AG04450 (cell line): ENCODE measurements around the gene FMO5. TPM values are rescaled to one million over a fixed set of nuclear protein-coding genes. Genes with fewer than 3 reads are reported as not detected.

Source experiments
- CTCF ChIA-PET: fragments of 300-600, 350-600 bp; formaldehyde crosslinking; extraction: SDS; loops from one replicate; lab custom pipeline; 2022; ENCODE audit warnings: antibody characterized with exemption, inconsistent platforms; lab: Charles Lee
- POLR2A ChIA-PET: fragments of 350-600 bp; formaldehyde crosslinking; extraction: SDS; loops from one replicate; lab custom pipeline; 2021; ENCODE audit warnings: antibody characterized with exemption, inconsistent platforms; lab: Yijun Ruan, JAX
- DNase-seq: peaks from one replicate; pipeline ENCODE4 v3.0.0-alpha.2; 2011; ENCODE audit warnings: low read depth, low spot score
- H3K27ac ChIP-seq: one replicate; pipeline ENCODE4 v1.5.1; 2012; ENCODE audit warnings: low read depth, low read length, control low read depth
- H3K27me3 ChIP-seq: one replicate; pipeline ENCODE4 v1.6.0; 2012; ENCODE audit warnings: low read length; ENCODE audit not compliant: control insufficient read depth, insufficient read depth
- H3K4me3 ChIP-seq: 2 replicates; pipeline ENCODE4 v1.5.1; 2011; ENCODE audit warnings: mild to moderate bottlenecking, low read depth, low read length, control low read depth
- H3K9me3 ChIP-seq: 2 replicates; pipeline ENCODE4 v1.5.1; 2012; ENCODE audit warnings: low read length; ENCODE audit not compliant: control insufficient read depth, insufficient read depth
- polyA plus RNA-seq: library from polyadenylated mRNA; depleted of rRNA; stranded (reverse); fragments of >200 nt; gene quantifications from 2 replicates; pipeline ENCODE4 v1.2.3, GENCODE V29; 2011
- TF ChIP-seq, protein P1 (sequence below): IDR thresholded peaks from 2 replicates; pipeline ENCODE4 v1.5.1; 2011; ENCODE audit warnings: low read depth, low read length, control low read depth, inconsistent platforms

The FMO5 gene
- polyA plus RNA-seq, 1 experiment, result 0.98 TPM

DNA sequence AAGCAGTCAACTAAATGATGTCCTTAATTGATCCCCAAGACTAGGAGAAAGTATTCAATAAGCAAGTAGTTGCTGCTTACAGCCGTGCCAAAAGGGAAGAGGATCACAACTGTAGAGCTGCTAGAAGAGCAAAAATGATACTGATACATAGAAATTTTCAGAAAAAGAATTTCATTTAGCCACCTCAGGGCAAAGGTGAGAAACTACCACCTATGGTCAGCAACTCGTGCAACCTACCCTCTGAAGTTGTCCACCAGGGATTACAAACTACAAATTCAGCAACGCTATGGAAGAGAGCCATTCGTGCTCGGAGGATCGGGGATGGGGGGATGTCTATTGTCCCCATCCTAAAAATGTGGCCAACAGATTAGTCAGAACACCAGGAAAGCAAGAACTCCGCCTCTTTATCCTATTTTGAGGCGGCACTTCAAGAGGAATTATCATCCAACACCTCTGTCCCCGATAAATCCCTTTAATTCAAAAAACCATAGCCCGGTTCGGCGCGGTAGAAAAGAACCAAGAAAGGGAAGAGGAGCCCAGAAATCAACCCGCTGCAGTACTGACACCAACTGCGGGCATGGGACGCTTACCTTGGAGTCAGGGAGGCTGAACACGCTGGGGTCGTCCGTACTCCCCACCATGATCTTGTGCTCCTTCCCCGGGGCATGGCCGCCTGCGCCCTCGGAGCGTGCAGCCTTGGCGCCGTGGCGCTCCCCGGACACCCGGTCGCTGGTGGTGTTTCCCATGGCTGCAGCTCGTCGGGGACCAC lies 53.6 kb downstream of the FMO5 start:
- Histone ChIP-seq H3K27me3 (no peaks in the 10 kb centered on the region), H3K4me3 (peak overlapping the region; percentile 93), H3K9me3 (no peaks in the 10 kb centered on the region; the same call in 1 of the 2 replicates), H3K27ac (peak overlapping the region; percentile 41)
- ChIA-PET CTCF (interaction anchor here (0.6 to 3.3 kb wide), 8 partner anchors 10 to 260 kb away, joined by 3 to 33 read pairs (median 4); partner anchors contain the start of gene CHD1L), POLR2A (interaction anchor here (1.4 kb wide), 1 partner anchor 72 kb away, joined by 3 read pairs; no protein-coding TSS in a partner anchor)
- DNase-seq, result no peak
- TF ChIP-seq, protein P1, sequence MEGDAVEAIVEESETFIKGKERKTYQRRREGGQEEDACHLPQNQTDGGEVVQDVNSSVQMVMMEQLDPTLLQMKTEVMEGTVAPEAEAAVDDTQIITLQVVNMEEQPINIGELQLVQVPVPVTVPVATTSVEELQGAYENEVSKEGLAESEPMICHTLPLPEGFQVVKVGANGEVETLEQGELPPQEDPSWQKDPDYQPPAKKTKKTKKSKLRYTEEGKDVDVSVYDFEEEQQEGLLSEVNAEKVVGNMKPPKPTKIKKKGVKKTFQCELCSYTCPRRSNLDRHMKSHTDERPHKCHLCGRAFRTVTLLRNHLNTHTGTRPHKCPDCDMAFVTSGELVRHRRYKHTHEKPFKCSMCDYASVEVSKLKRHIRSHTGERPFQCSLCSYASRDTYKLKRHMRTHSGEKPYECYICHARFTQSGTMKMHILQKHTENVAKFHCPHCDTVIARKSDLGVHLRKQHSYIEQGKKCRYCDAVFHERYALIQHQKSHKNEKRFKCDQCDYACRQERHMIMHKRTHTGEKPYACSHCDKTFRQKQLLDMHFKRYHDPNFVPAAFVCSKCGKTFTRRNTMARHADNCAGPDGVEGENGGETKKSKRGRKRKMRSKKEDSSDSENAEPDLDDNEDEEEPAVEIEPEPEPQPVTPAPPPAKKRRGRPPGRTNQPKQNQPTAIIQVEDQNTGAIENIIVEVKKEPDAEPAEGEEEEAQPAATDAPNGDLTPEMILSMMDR, result no peak

DNA sequence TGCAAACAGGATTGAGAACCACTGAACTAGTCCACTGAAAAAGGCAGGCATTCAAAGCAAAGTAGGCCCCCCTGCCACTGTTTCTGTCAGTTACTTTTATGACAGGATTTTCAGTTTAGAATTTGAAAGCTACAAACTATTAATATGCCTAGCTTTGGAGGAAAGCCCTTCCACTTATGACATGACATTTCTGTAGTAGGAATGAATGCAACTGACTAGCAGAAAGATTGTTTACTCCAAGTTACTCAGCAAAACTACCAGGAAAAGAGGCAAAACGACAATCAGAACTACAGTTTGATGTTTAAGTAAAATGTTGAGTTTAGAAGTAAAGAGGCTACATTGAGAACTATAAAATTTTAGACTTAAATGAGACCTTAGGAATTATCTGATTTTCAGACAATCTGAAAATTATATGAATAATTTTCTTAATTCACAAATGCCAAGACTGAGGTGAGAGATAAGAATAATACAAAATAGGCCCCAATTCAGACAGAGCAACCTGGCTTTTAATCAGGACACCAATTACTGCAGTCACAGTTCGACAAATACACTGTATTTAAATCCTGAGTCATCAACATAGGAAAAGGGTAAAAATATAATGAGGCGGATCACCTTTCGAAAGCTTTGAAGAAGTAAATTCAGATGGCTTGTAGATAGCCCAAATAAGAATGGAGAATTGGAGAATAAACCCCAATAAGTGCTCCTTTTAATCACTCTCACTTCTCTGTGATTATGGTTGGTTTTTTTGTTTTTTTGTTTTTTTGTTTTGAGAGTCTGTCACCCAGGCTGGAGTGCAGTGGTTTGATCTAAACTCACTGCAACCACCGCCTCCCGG lies 55.1 kb downstream of the FMO5 start:
- no peak overlapping the region for H3K27ac ChIP-seq
- no peak for DNase-seq
- CTCF ChIA-PET, result interaction anchor here (0.9 to 4.2 kb wide), 6 partner anchors 30 to 104 kb away, joined by 3 to 36 read pairs (median 4); partner anchors contain the start of gene CHD1L
- peak overlapping the region; percentile 41 for H3K4me3 ChIP-seq
- TF ChIP-seq, protein P1, result no peak
- no peaks in the 10 kb centered on the region for H3K27me3 ChIP-seq
- POLR2A ChIA-PET, result no interaction called here
- no peaks in the 10 kb centered on the region; the same call in 1 of the 2 replicates for H3K9me3 ChIP-seq

DNA sequence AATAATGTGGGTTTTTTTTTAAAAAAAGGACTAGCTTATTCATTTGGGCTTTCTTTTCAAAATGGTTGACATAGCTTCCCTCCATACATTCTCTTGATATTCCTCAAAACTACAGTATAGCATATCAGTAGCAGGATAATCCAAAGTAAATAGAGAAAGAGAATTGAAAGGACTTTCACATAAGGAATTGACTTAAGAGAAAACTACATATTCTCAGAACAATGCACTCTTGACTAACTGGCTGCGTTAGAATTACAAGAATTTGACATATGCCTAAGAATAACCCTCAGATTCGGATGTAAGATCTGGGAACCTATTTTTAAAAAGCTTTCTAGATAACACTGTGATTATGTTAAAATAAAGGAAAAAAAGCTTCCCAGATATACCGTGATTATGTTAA lies 56.0 kb downstream of the FMO5 start:
- Histone ChIP-seq H3K4me3 (no peak overlapping the region), H3K9me3 (no peaks in the 10 kb centered on the region; the same call in 1 of the 2 replicates), H3K27me3 (no peaks in the 10 kb centered on the region), H3K27ac (no peak overlapping the region)
- ChIA-PET POLR2A (no interaction called here), CTCF (interaction anchor here (0.6 to 4.2 kb wide), 4 partner anchors 56 to 140 kb away, joined by 3 to 36 read pairs (median 4); partner anchors contain the start of genes CHD1L and FMO5)
- TF ChIP-seq, protein P1, result no peak
- no peak for DNase-seq

DNA sequence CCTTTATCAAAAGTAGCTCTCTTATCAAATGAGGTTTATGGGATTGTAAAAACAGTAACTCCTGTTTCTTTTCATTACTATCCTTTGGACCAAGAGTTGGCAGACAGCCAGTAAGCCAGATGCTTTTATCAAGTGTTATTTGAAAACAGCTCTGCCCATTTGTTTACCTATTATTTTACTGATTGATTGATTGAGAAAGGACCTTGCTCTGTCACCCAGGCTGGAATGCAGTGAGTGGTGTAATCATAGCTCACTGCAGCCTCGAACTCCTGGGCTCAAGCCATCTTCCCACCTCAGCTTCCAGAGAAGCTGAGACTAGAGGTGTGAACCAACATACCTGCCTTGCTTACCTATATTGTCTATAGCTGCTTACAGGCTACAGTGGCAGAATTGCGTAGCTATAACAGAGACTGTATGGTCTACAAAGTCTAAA lies 56.5 kb downstream of the FMO5 start:
- ChIA-PET POLR2A (interaction anchor here (0.7 to 2.3 kb wide), 2 partner anchors 55 to 84 kb away, joined by 3 to 10 read pairs; no protein-coding TSS in a partner anchor), CTCF (interaction anchor here (0.6 to 4.2 kb wide), 4 partner anchors 57 to 140 kb away, joined by 3 to 36 read pairs (median 4); partner anchors contain the start of genes CHD1L and FMO5)
- no peak overlapping the region for H3K4me3 ChIP-seq
- H3K9me3 ChIP-seq, result no peaks in the 10 kb centered on the region; the same call in 1 of the 2 replicates
- DNase-seq, result no peak
- H3K27me3 ChIP-seq, result no peaks in the 10 kb centered on the region
- no peak overlapping the region for H3K27ac ChIP-seq
- TF ChIP-seq, protein P1, result no peak
